ENCODE data around the gene MAPK7. TPM values are rescaled to one million over a fixed set of nuclear protein-coding genes. Genes with fewer than 3 reads are reported as not detected.

The MAPK7 gene
- total and polyA plus RNA-seq, 2 of the 4 experiments (the other 2 are of a cell fraction), result 9.7 to 25.4 TPM

DNA sequence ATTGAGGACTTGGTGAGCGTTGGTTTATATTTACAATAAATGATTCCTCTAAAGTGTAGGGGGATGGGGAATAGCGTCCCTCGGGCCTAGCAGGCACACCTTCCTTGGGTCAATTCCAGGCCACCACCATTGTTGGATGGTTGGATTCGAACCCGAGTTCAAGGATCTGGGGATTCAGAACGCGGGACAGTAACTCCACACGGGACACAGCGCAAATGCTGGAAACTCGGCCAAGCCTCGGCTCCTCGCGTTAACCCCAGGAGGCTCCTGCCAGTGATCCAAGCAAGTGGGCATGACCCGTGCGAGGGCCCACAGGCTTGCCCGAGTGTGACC lies 16.4 kb upstream of the MAPK7 start:
- peak overlapping the region; percentile 36 for H3K27ac ChIP-seq (ENCODE audit: insufficient read depth, low read length)
- H3K56ac ChIP-seq (ENCODE audit: extremely low read depth, insufficient read depth, low read length), result no peak overlapping the region
- peaks cover 9% of the 10 kb centered on the region for H3K9me1 ChIP-seq (ENCODE audit: insufficient read depth, low read length)
- H3K36me3 ChIP-seq (ENCODE audit: control insufficient read depth, insufficient read depth, low read length), result peaks cover 4% of the 10 kb centered on the region; the same call in 1 of the 2 replicates
- POLR2A ChIA-PET (ENCODE audit: unreplicated experiment), result interaction anchor here (1.1 kb wide), 1 partner anchor 85 kb away, joined by 4 read pairs; no protein-coding TSS in a partner anchor
- H3K9me3 ChIP-seq (ENCODE audit: control insufficient read depth, insufficient read depth, low read length), result no peaks in the 10 kb centered on the region
- H4K5ac ChIP-seq (ENCODE audit: low read depth, low read length), result peak overlapping the region; percentile 50
- DNase-seq, result no peak
- BruUV-seq (replicated peaks), result no TSS peak
- peak overlapping the region; percentile 92 for H2AK9ac ChIP-seq (replicated peaks; ENCODE audit: low read depth, low read length, poor library complexity)
- TF ChIP-seq POLR2A (IDR thresholded peaks at IDR 0.05; ENCODE audit: low read depth, low read length) (no peak), BHLHE40 (IDR thresholded peaks at IDR 0.05; ENCODE audit: low read depth, low read length) (no peak), RFX5 (IDR thresholded peaks at IDR 0.05; ENCODE audit: low read depth, low read length) (no peak), CEBPB (IDR thresholded peaks at IDR 0.05; ENCODE audit: low read depth, low read length) (no peak), MAFK (IDR thresholded peaks at IDR 0.05; ENCODE audit: low read depth, low read length) (no peak), CHD1 (IDR thresholded peaks at IDR 0.05; ENCODE audit: low read depth, low read length) (no peak), RCOR1 (IDR thresholded peaks at IDR 0.05; ENCODE audit: insufficient replicate concordance, low read length) (no peak), RAD21 (IDR thresholded peaks at IDR 0.05; ENCODE audit: low read length) (no peak), MAZ (IDR thresholded peaks at IDR 0.05; ENCODE audit: borderline replicate concordance, low read depth, low read length) (no peak), FOS (IDR thresholded peaks at IDR 0.05; ENCODE audit: low read depth, low read length) (no peak), NFE2L2 (IDR thresholded peaks at IDR 0.05; ENCODE audit: low read depth, low read length) (no peak), MXI1 (IDR thresholded peaks at IDR 0.05; ENCODE audit: borderline replicate concordance, low read depth, low read length) (no peak), SMC3 (IDR thresholded peaks at IDR 0.05; ENCODE audit: low read depth, low read length) (no peak)
- TF ChIP-seq, protein P1, sequence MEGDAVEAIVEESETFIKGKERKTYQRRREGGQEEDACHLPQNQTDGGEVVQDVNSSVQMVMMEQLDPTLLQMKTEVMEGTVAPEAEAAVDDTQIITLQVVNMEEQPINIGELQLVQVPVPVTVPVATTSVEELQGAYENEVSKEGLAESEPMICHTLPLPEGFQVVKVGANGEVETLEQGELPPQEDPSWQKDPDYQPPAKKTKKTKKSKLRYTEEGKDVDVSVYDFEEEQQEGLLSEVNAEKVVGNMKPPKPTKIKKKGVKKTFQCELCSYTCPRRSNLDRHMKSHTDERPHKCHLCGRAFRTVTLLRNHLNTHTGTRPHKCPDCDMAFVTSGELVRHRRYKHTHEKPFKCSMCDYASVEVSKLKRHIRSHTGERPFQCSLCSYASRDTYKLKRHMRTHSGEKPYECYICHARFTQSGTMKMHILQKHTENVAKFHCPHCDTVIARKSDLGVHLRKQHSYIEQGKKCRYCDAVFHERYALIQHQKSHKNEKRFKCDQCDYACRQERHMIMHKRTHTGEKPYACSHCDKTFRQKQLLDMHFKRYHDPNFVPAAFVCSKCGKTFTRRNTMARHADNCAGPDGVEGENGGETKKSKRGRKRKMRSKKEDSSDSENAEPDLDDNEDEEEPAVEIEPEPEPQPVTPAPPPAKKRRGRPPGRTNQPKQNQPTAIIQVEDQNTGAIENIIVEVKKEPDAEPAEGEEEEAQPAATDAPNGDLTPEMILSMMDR (conservative IDR thresholded peaks at IDR 0.05; ENCODE audit: low read depth, low read length), result no peak
- TF ChIP-seq, protein P2, sequence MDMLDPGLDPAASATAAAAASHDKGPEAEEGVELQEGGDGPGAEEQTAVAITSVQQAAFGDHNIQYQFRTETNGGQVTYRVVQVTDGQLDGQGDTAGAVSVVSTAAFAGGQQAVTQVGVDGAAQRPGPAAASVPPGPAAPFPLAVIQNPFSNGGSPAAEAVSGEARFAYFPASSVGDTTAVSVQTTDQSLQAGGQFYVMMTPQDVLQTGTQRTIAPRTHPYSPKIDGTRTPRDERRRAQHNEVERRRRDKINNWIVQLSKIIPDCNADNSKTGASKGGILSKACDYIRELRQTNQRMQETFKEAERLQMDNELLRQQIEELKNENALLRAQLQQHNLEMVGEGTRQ (IDR thresholded peaks at IDR 0.05; ENCODE audit: low read depth, low read length), result no peak
- TF ChIP-seq, protein P3, sequence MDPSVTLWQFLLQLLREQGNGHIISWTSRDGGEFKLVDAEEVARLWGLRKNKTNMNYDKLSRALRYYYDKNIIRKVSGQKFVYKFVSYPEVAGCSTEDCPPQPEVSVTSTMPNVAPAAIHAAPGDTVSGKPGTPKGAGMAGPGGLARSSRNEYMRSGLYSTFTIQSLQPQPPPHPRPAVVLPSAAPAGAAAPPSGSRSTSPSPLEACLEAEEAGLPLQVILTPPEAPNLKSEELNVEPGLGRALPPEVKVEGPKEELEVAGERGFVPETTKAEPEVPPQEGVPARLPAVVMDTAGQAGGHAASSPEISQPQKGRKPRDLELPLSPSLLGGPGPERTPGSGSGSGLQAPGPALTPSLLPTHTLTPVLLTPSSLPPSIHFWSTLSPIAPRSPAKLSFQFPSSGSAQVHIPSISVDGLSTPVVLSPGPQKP (IDR thresholded peaks at IDR 0.05; ENCODE audit: borderline replicate concordance, low read depth, low read length), result no peak
- peaks cover 4 to 11% of the 10 kb centered on the region in 2 experiments; a peak in 3 of 4 replicates for H3K79me1 ChIP-seq (ENCODE audit: low read depth in 1 of 2, low read length in 2 of 2)
- peak overlapping the region; percentile 92 for H3K23ac ChIP-seq (ENCODE audit: low read depth, low read length)
- H4K8ac ChIP-seq (ENCODE audit: low read depth in 2 of 2, low read length in 2 of 2), result peak overlapping the region; percentile 88 to 91
- peak overlapping the region; percentile 93 for H3K4ac ChIP-seq (ENCODE audit: low read depth, low read length)
- peak overlapping the region; percentile 53 for H4K91ac ChIP-seq (ENCODE audit: insufficient read depth, low read depth, low read length)
- dilution Hi-C loops (cut with HindIII; ENCODE audit: low sequenced_read_pairs, unreplicated experiment), result no loop called here
- H3K4me1 ChIP-seq (ENCODE audit: control insufficient read depth, insufficient read depth, low read length), result peaks cover 10% of the 10 kb centered on the region
- H2BK5ac ChIP-seq (ENCODE audit: low read depth, low read length, poor library complexity, severe bottlenecking), result peak overlapping the region; percentile 34
- peak overlapping the region; percentile 85 for H3K4me2 ChIP-seq (ENCODE audit: low read depth, low read length)
- no peaks in the 10 kb centered on the region for H4K20me1 ChIP-seq (ENCODE audit: insufficient read depth, low read length)
- peak overlapping the region; percentile 93 for H2AK5ac ChIP-seq (ENCODE audit: low read depth, low read length)
- in situ Hi-C loops (cut with MboI; ENCODE audit: low sequenced_read_pairs), result loop anchor here (5.0 kb wide), 2 partner anchors 85 to 400 kb away; no protein-coding TSS in a partner anchor
- no peak for ATAC-seq (ENCODE audit: low read depth)
- CTCF ChIA-PET, result interaction anchor here (1.8 to 2.2 kb wide), 3 partner anchors 48 to 392 kb away, joined by 6 to 44 read pairs (median 12); partner anchors contain the start of gene RNF112
- H2BK20ac ChIP-seq (ENCODE audit: low read depth, low read length), result peak overlapping the region; percentile 6; the same call in 1 of the 2 replicates
- H2BK120ac ChIP-seq (ENCODE audit: low read depth, low read length), result peak overlapping the region; percentile 44
- peak overlapping the region; percentile 77 for H3K4me3 ChIP-seq (ENCODE audit: insufficient read depth, low read depth, low read length)
- H3K18ac ChIP-seq (ENCODE audit: low read depth, low read length), result peak overlapping the region; percentile 13; the same call in 1 of the 2 replicates
- WGBS, 2 experiments (ENCODE audit: extremely low coverage in 2 of 2, insufficient read length in 1 of 2), result 13% methylated on average over 13 of the region's 16 CpGs; no CpG with 5 or more reads in 1 of the 2 experiments
- H3K27me3 ChIP-seq (ENCODE audit: control insufficient read depth, insufficient read depth, low read length), result no peaks in the 10 kb centered on the region
- peak overlapping the region; percentile 94 for H3K14ac ChIP-seq (replicated peaks; ENCODE audit: low read depth, low read length)
- peak overlapping the region; percentile 35; the same call in 2 of the 3 replicates for H2BK15ac ChIP-seq (ENCODE audit: low read depth, low read length)
- peak overlapping the region; percentile 68 for H3K9ac ChIP-seq (ENCODE audit: low read depth, low read length)
- H2AFZ ChIP-seq (replicated peaks; ENCODE audit: low read length, poor library complexity), result peak overlapping the region; percentile 99
- intact Hi-C loops (cut with micrococcal nuclease), result loop anchor here (1.0 to 5.0 kb wide), 5 partner anchors 25 to 400 kb away; partner anchors contain the start of genes ALDH3A2 and MFAP4

Data from IMR-90 (cell line).